Muscle of leg (tissue), 11 donors: Measurements from ENCODE around the gene ABCC3. TPM values are rescaled to one million over a fixed set of nuclear protein-coding genes. Genes with fewer than 3 reads are reported as not detected.

Source experiments
- DNase-seq: peaks from one replicate; pipeline ENCODE4 v3.0.0; 2013
- H3K27ac ChIP-seq: one replicate; pipeline ENCODE4 v1.5.1; 2013; ENCODE audit warnings: mild to moderate bottlenecking, low read length, control low read depth
- H3K27me3 ChIP-seq: one replicate; pipeline ENCODE4 v1.6.1; 2013; ENCODE audit warnings: low read length; ENCODE audit not compliant: control insufficient read depth, insufficient read depth
- H3K36me3 ChIP-seq: one replicate; pipeline ENCODE4 v1.6.1; 2013; ENCODE audit warnings: low read length; ENCODE audit not compliant: control insufficient read depth, insufficient read depth
- H3K4me1 ChIP-seq: one replicate; pipeline ENCODE4 v1.6.1; 2013; ENCODE audit warnings: low read length; ENCODE audit not compliant: control insufficient read depth, insufficient read depth
- H3K4me3 ChIP-seq: one replicate; pipeline ENCODE4 v1.5.1; 2013; ENCODE audit warnings: low read length, control low read depth
- H3K9me3 ChIP-seq: replicated peaks from 2 replicates; pipeline ENCODE4 v1.6.1; 2013; ENCODE audit warnings: low read depth, low read length; ENCODE audit not compliant: control insufficient read depth
- WGBS: methylation state at CpG from one replicate; pipeline ENCODE4 v1.1.5; 2013; ENCODE audit warnings: missing lambda C conversion rate; ENCODE audit not compliant: insufficient coverage; 5-methylcytosine and 5-hydroxymethylcytosine counted together
- polyA plus RNA-seq, 8 donors: library from polyadenylated mRNA; unstranded; fragments of 120-200 nt; gene quantifications; one replicate each; pipeline versions ENCODE4 v1.2.1 to v1.2.3, GENCODE V29; 2013; ENCODE audit warnings: inconsistent platforms in 1 of 8, low replicate concordance in 1 of 8; ENCODE audit not compliant: insufficient read length in 8 of 8, insufficient read depth in 1 of 8
- total RNA-seq: library from RNA; stranded (reverse); fragments of 120-200 nt; gene quantifications from one replicate; pipeline ENCODE4 v1.2.4, GENCODE V29; 2013

Gene ABCC3
- total and polyA plus RNA-seq, 9 donors, result 0.24 to 8.0 (median 0.39) TPM

DNA sequence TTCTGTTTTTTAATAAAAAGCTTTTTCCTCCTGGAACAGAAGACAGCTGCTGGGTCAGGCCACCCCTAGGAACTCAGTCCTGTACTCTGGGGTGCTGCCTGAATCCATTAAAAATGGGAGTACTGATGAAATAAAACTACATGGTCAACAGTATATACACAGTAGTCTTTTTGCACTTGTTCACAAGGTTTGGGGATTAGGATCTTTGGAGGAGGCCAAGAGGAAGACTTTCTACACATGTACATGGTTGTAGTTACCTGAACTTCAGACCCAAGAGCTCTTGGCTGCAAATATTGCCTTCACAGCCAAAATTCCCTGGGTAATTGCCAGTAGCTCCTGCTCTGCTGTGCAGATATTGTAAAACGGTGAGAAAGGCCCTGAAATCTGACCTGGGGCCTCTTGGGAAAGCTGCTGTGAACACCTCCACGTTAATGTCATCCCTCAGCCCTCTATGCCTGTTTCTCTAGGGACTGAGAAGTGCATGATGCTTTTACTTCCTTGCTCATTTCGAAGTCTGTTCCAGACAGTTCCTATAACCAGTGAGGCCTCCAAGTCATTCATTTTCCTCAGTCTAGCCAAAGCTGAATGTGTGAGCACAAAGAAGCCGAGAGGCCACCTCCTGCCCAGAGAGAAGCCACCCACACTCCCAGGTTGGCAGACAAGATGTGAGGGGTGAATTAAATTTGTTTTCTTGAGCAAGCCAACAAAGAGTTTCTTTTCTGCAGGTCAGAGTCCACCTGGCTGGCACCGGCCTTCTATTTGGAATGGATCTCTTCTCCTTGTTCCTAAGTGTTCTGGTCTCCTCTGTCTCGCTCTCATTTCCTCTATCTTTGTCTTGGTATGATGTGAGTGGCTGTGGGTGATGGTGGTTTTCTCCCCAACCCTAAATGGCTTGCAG is 57.1 kb downstream of the ABCC3 start:
- peaks cover 39% of the 10 kb centered on the region for H3K36me3 ChIP-seq

GRCh38 chr17:50692448-50693035 is 57.9 kb downstream of the ABCC3 start:
- no peak for DNase-seq
- 56% methylated on average over 4 of the region's 6 CpGs for WGBS
- Histone ChIP-seq H3K27me3 (no peaks in the 10 kb centered on the region), H3K4me1 (peaks cover 13% of the 10 kb centered on the region), H3K9me3 (no peaks in the 10 kb centered on the region), H3K36me3 (peaks cover 45% of the 10 kb centered on the region), H3K27ac (no peak overlapping the region), H3K4me3 (no peak overlapping the region)

More for the DNA sequence above, 57.1 kb downstream of the ABCC3 start:
- peaks cover 20% of the 10 kb centered on the region for H3K4me1 ChIP-seq
- H3K27ac ChIP-seq, result no peak overlapping the region
- H3K27me3 ChIP-seq, result no peaks in the 10 kb centered on the region
- no peaks in the 10 kb centered on the region for H3K9me3 ChIP-seq
- DNase-seq, result no peak
- WGBS, result 13% methylated on average over 2 of the region's 6 CpGs
- no peak overlapping the region for H3K4me3 ChIP-seq

DNA sequence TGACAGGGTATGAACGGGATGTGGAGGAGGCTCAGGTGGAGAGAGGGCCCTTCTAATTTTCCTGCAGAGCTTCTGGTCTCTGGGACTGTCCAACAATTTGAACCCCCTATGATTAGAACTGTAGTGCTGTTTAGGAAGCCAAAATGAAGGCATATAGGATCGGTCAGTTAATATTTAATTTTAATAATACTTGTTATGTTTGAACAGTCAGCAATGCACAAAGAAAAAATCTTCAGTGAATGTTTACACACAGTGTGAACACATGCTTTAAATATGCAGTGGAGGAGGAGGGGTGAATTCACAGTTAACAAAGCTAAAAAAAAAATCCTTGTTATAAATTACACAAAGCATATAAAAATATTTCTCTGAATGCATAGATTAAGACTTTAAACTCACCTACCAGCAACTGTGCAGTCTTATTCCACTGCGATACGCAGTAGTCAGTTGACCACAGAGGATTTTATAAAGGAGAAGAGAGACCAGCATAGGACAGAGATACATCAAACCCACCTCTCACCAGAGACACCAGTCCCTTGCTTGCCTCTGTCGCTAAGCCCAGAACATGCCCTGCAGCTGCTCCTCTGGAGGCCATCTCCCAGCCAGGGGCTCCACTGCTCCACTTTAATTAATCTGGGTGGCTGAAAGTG is 58.5 kb downstream of the ABCC3 start:
- WGBS, result 40% methylated on average over 1 of the region's 5 CpGs
- DNase-seq, result no peak
- peaks cover 12% of the 10 kb centered on the region for H3K4me1 ChIP-seq
- peaks cover 50% of the 10 kb centered on the region for H3K36me3 ChIP-seq
- no peaks in the 10 kb centered on the region for H3K27me3 ChIP-seq
- no peak overlapping the region for H3K27ac ChIP-seq
- H3K9me3 ChIP-seq, result no peaks in the 10 kb centered on the region
- H3K4me3 ChIP-seq, result no peak overlapping the region

GRCh38 chr17:50696365-50696879 is 61.7 kb downstream of the ABCC3 start:
- H3K36me3 ChIP-seq, result peaks cover 64% of the 10 kb centered on the region
- H3K9me3 ChIP-seq, result no peaks in the 10 kb centered on the region
- H3K27me3 ChIP-seq, result no peaks in the 10 kb centered on the region
- no peak overlapping the region for H3K4me3 ChIP-seq
- no peak for DNase-seq
- 78% methylated on average over 1 of the region's 3 CpGs for WGBS
- no peaks in the 10 kb centered on the region for H3K4me1 ChIP-seq
- H3K27ac ChIP-seq, result no peak overlapping the region

DNA sequence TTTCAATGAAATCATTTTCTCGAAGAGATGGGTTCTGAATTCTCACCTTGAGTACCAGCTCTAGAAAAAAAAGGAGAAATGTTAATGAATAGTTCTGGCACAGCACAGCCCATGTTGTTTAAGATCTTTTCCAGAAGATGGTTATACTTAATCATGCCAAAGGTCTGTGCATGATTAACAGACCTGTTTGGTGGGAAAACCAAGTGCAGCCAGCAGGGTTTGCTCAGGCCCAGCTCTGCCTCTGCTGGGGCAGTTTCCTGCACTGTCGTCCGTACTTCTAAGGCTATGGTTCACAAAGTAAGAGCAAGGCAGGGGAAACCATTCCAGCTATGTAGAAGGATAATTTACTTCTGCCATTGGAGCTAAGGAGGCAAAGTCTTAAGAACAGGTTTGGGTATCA is 62.4 kb downstream of the ABCC3 start:
- Histone ChIP-seq H3K4me1 (no peaks in the 10 kb centered on the region), H3K4me3 (no peak overlapping the region), H3K9me3 (no peaks in the 10 kb centered on the region), H3K36me3 (peaks cover 57% of the 10 kb centered on the region), H3K27ac (no peak overlapping the region), H3K27me3 (no peaks in the 10 kb centered on the region)
- DNase-seq, result no peak
- 93% methylated on average over 2 of the region's 3 CpGs for WGBS

GRCh38 chr17:50697663-50698272 is 63.1 kb downstream of the ABCC3 start:
- H3K27ac ChIP-seq, result no peak overlapping the region
- DNase-seq, result no peak
- WGBS, result no CpG with 5 or more reads among the region's 3 CpGs
- H3K4me3 ChIP-seq, result no peak overlapping the region
- peaks cover 52% of the 10 kb centered on the region for H3K36me3 ChIP-seq
- no peaks in the 10 kb centered on the region for H3K9me3 ChIP-seq
- no peaks in the 10 kb centered on the region for H3K4me1 ChIP-seq
- no peaks in the 10 kb centered on the region for H3K27me3 ChIP-seq

- Histone ChIP-seq H3K36me3 (peaks cover 53% of the 10 kb centered on the region), H3K27me3 (no peaks in the 10 kb centered on the region), H3K27ac (no peak overlapping the region), H3K4me3 (no peak overlapping the region), H3K4me1 (peaks cover 2% of the 10 kb centered on the region), H3K9me3 (no peaks in the 10 kb centered on the region)
- WGBS, result 51% methylated on average over 6 of the region's 7 CpGs
- DNase-seq, result no peak
Measured at GRCh38 chr17:50699410-50699809, 64.7 kb downstream of the ABCC3 start.

GRCh38 chr17:50703162-50703561 is 68.5 kb downstream of the ABCC3 start:
- H3K4me1 ChIP-seq, result peaks cover 14% of the 10 kb centered on the region
- no peak for DNase-seq
- H3K4me3 ChIP-seq, result no peak overlapping the region
- H3K36me3 ChIP-seq, result peaks cover 42% of the 10 kb centered on the region
- no peaks in the 10 kb centered on the region for H3K9me3 ChIP-seq
- no peaks in the 10 kb centered on the region for H3K27me3 ChIP-seq
- WGBS, result 100% methylated on average over 1 of the region's 3 CpGs
- H3K27ac ChIP-seq, result no peak overlapping the region

DNA sequence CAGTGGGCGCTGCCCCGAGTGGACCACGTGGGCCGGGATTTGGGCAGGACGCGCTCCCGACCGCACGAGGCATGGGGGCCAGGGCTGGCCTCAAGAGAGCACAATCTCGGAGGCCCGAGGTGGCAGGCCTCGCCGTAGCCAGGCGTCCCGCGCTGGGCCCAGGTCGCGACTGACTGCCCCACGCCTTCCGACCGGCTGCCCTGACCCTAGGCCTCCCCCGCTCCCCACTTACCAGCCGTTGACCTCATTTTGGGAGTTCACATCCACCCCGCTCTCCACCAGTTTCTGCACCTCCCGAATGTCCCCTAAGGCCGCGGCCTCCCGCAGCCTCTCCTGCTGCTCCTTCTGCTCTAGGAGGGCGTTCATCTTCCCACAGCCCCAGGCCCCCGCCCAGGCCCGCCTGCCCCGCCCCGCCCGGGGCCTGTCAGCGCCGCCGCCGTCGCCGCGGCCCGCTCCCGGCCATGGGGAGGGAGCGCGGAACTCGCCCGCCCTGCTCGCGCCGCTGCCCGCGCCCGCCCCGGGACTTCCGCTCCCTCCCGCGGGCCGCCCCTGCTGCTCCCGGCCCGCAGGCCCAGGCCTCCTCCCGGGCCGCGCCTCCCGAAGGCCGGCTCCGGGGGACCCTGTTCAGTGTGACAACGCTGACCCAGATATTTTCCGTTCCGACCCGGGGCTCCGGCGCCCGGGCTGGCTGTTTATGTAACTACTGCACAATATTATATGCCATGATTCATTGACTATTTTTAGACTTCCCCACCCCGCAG is 72.8 kb downstream of the ABCC3 start, which contains the start of gene ANKRD40:
ANKRD40 (minus strand) TSS at position 626 of the 761 bp plus-strand sequence; CDS start at position 366, 260 bp downstream.
- Histone ChIP-seq H3K9me3 (no peaks in the 10 kb centered on the region), H3K4me3 (peak within 1 kb of the TSS; percentile 75), H3K4me1 (peaks cover 26% of the 10 kb centered on the region), H3K36me3 (peaks cover 27% of the 10 kb centered on the region), H3K27ac (peak within 1 kb of the TSS; percentile 99), H3K27me3 (no peaks in the 10 kb centered on the region)
- peak; percentile 98 for DNase-seq
- under 1% methylated on average over 62 of the region's 74 CpGs for WGBS
